Measurements from ENCODE around the gene LRRC8E.

The LRRC8E gene

GRCh38 chr19:7888145-7888825, at the start of gene LRRC8E:
TSS of gene LRRC8E (plus strand) at chr19:7888510. CDS start at chr19:7895604, 7,094 bp downstream.
- no peak for TF ChIP-seq CTCF (IDR thresholded peaks at IDR 0.05; ENCODE audit: low read depth, low read length, missing control alignments)
- DNase-seq (ENCODE audit: extremely low read depth, low read depth), result no peak
- peak within 1 kb of the TSS; percentile 61 for H3K4me3 ChIP-seq (replicated peaks; ENCODE audit: low read depth, low read length)

GRCh38 chr19:7839476-7839875, 48.8 kb upstream of the LRRC8E start:
- no peak for DNase-seq (ENCODE audit: extremely low read depth, low read depth)
- TF ChIP-seq CTCF (IDR thresholded peaks at IDR 0.05; ENCODE audit: low read depth, low read length, missing control alignments), result no peak
- H3K4me3 ChIP-seq (replicated peaks; ENCODE audit: low read depth, low read length), result no peak overlapping the region

- TF ChIP-seq CTCF (IDR thresholded peaks at IDR 0.05; ENCODE audit: low read depth, low read length, missing control alignments), result no peak
- no peak overlapping the region for H3K4me3 ChIP-seq (replicated peaks; ENCODE audit: low read depth, low read length)
- DNase-seq (ENCODE audit: extremely low read depth, low read depth), result no peak
Observed at GRCh38 chr19:7840629-7841028, 47.7 kb upstream of the LRRC8E start.

GRCh38 chr19:7841751-7842660, 46.3 kb upstream of the LRRC8E start:
- DNase-seq (ENCODE audit: extremely low read depth, low read depth), result no peak
- TF ChIP-seq CTCF (IDR thresholded peaks at IDR 0.05; ENCODE audit: low read depth, low read length, missing control alignments), result no peak
- H3K4me3 ChIP-seq (replicated peaks; ENCODE audit: low read depth, low read length), result no peak overlapping the region

- TF ChIP-seq CTCF (IDR thresholded peaks at IDR 0.05; ENCODE audit: low read depth, low read length, missing control alignments), result no peak
- no peak for DNase-seq (ENCODE audit: extremely low read depth, low read depth)
- H3K4me3 ChIP-seq (replicated peaks; ENCODE audit: low read depth, low read length), result no peak overlapping the region
Observed at GRCh38 chr19:7842661-7843294, 45.5 kb upstream of the LRRC8E start.

GRCh38 chr19:7843521-7843920, 44.8 kb upstream of the LRRC8E start:
- no peak overlapping the region for H3K4me3 ChIP-seq (replicated peaks; ENCODE audit: low read depth, low read length)
- TF ChIP-seq CTCF (IDR thresholded peaks at IDR 0.05; ENCODE audit: low read depth, low read length, missing control alignments), result no peak
- no peak for DNase-seq (ENCODE audit: extremely low read depth, low read depth)
